ENCODE data around the gene CAMK2A. TPM values are rescaled to one million over a fixed set of nuclear protein-coding genes. Genes with fewer than 3 reads are reported as not detected.

Gene CAMK2A
- total RNA-seq, 6 experiments from 2014 or later = 0.10 to 0.26 (median 0.23) TPM; not detected in 3

DNA sequence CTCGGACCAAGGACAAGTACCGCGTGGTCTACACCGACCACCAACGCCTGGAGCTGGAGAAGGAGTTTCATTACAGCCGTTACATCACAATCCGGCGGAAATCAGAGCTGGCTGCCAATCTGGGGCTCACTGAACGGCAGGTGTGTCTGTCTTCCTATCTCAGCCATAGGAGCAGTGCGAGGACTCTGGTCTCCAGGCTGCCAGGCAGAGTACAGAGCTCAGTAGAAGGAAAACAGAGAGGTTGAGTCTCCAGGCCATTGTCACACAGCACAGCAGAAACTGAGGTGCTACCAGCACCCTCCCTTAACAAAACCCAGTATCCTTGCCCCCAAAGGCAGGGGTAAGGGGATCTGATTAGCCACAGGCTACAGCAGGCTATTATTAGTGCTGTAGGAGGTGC, 106.8 kb downstream of the CAMK2A start:
- WGBS (ENCODE audit: insufficient coverage, low coverage, low lambda C conversion rate, missing lambda C conversion rate) = 81% methylated on average over 5 of the region's 10 CpGs
- no peak overlapping the region for H3K27ac ChIP-seq
- ATAC-seq (no peak), DNase-seq (no peak)
- H3K27me3 ChIP-seq = no peaks in the 10 kb centered on the region
- no peak for TF ChIP-seq CTCF (IDR thresholded peaks at IDR 0.05)
- TF ChIP-seq POLR2A (IDR thresholded peaks at IDR 0.05) = no peak
- H3K9me3 ChIP-seq = no peaks in the 10 kb centered on the region
- no peaks in the 10 kb centered on the region for H3K36me3 ChIP-seq
- peaks cover 0 to 16% (median 7%) of the 10 kb centered on the region in 4 donors for H3K4me1 ChIP-seq
- intact Hi-C loops (cut with DNase I) = no loop called here
- no peak overlapping the region for H3K4me3 ChIP-seq

DNA sequence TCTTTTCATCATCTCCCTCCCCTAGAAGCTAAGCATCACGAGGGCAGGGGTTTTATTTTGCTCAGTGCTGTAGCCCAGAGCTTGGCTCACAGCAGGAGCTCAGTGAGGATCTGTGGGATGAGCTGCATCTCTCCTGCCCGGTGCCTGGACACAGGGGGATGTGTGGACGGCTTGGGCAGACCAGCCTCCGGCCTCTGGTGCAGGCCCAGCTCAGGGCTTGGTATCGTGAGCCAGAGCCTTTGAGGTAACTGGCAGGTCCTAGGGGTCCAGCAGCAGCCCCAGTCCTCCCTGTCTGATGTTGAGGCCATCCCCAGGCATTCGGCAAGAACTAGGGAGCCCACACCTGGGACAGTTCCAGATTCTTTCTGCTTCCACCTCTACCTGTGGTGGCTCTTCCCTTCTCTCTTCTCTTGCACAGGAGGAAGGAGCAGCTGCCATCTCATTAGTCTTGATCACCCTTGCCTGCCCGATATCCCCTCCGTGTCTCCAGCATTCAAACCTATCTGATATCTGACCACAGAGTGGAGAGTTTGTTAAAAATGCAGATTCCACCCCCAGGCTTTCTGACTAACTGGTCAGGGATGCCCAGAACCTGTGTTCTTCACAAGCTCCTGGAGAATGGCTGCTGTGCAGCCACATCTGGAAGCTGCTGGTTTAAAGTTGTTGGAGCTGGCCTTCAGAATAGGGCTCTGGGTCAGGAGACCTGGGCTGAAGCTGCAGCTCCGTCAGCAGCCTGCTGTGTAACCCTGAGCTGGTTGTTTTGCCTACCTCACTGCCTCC, 107.6 kb downstream of the CAMK2A start:
- 67% methylated on average over 3 of the region's 9 CpGs for WGBS (ENCODE audit: insufficient coverage, low coverage, low lambda C conversion rate, missing lambda C conversion rate)
- Histone ChIP-seq H3K4me3 (no peak overlapping the region), H3K27me3 (no peaks in the 10 kb centered on the region), H3K4me1 (peaks cover 0 to 16% (median 7%) of the 10 kb centered on the region in 4 donors), H3K9me3 (no peaks in the 10 kb centered on the region), H3K27ac (no peak overlapping the region), H3K36me3 (no peaks in the 10 kb centered on the region)
- no peak for DNase-seq
- no peak for ATAC-seq
- TF ChIP-seq POLR2A (IDR thresholded peaks at IDR 0.05) = no peak
- TF ChIP-seq CTCF (IDR thresholded peaks at IDR 0.05) = no peak
- intact Hi-C loops (cut with DNase I) = no loop called here

DNA sequence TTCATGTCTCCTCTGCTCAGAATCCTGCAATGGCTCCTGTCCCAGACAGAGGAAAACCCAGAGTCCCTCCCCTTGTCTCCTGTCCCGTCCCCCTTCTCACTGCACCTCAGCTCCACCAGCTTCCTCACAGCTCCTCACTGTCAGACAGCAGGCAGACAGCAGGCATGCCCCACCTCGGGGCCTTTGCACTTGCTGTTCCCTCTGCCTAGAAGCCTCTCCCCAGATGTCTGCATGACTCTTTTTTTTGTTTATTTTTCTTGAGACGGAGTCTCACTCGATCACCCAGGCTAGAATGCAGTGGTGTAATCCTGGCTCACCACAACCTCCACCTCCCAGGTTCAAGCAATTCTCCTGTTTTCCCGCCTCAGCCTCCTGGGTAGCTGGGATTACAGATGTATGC, 108.5 kb downstream of the CAMK2A start:
- Histone ChIP-seq H3K4me1 (peaks cover 0 to 13% (median 6%) of the 10 kb centered on the region in 4 donors), H3K27me3 (no peaks in the 10 kb centered on the region), H3K4me3 (no peak overlapping the region), H3K27ac (no peak overlapping the region), H3K36me3 (no peaks in the 10 kb centered on the region), H3K9me3 (no peaks in the 10 kb centered on the region)
- DNase-seq (no peak), ATAC-seq (no peak)
- intact Hi-C loops (cut with DNase I) = no loop called here
- 60% methylated on average over 5 of the region's 5 CpGs for WGBS (ENCODE audit: insufficient coverage, low coverage, low lambda C conversion rate, missing lambda C conversion rate)
- no peak for TF ChIP-seq POLR2A (IDR thresholded peaks at IDR 0.05)
- no peak for TF ChIP-seq CTCF (IDR thresholded peaks at IDR 0.05)

- Histone ChIP-seq H3K4me3 (no peak overlapping the region), H3K36me3 (no peaks in the 10 kb centered on the region), H3K4me1 (peaks cover 0 to 7% (median 3%) of the 10 kb centered on the region in 4 donors), H3K27me3 (no peaks in the 10 kb centered on the region), H3K27ac (no peak overlapping the region), H3K9me3 (no peaks in the 10 kb centered on the region)
- intact Hi-C loops (cut with DNase I) = no loop called here
- no peak for TF ChIP-seq POLR2A (IDR thresholded peaks at IDR 0.05)
- TF ChIP-seq CTCF (IDR thresholded peaks at IDR 0.05) = no peak
- ATAC-seq (peak; percentile 26 to 71 (median 40)), DNase-seq (peak in 1 of 3 donors; percentile 87)
- WGBS (ENCODE audit: insufficient coverage, low coverage, low lambda C conversion rate, missing lambda C conversion rate) = 93% methylated on average over 5 of the region's 18 CpGs
These were observed 109.1 kb downstream of the CAMK2A start for GRCh38 chr5:150180241-150181026.
